Astrocyte (in vitro differentiated cells and primary cell): Measurements from ENCODE around the gene TLL2. TPM values are rescaled to one million over a fixed set of nuclear protein-coding genes. Genes with fewer than 3 reads are reported as not detected.

Experiments used
- DNase-seq: peaks from one replicate; pipeline ENCODE4 v3.0.0-alpha.2; 2010; ENCODE audit warnings: low read depth
- FAIRE-seq: peaks from 2 replicates; lab custom pipeline; 2011; peaks lifted over from hg19 to GRCh38; lab: Jason Lieb, UNC
- H2AFZ ChIP-seq: 2 replicates; pipeline ENCODE4 v1.6.0; 2012; ENCODE audit warnings: low read depth, low read length, inconsistent platforms
- H3K27ac ChIP-seq: 2 replicates; pipeline ENCODE4 v1.5.1; 2011; ENCODE audit warnings: low read depth, low read length, inconsistent platforms
- H3K27me3 ChIP-seq: 2 replicates; pipeline ENCODE4 v1.6.0; 2011; ENCODE audit warnings: low read length, inconsistent platforms; ENCODE audit not compliant: insufficient read depth
- H3K36me3 ChIP-seq: 2 replicates; pipeline ENCODE4 v1.5.1; 2011; ENCODE audit warnings: low read length, inconsistent platforms; ENCODE audit not compliant: insufficient read depth
- H3K4me1 ChIP-seq: 2 replicates; pipeline ENCODE4 v1.5.1; 2011; ENCODE audit warnings: low read length, inconsistent platforms; ENCODE audit not compliant: insufficient read depth
- H3K4me2 ChIP-seq: 2 replicates; pipeline ENCODE4 v1.6.0; 2012; ENCODE audit warnings: low read length, inconsistent platforms
- H3K4me3 ChIP-seq: 2 replicates; pipeline ENCODE4 v1.5.1; 2011; ENCODE audit warnings: low read depth, mild to moderate bottlenecking, low read length, inconsistent platforms; ENCODE audit not compliant: insufficient read depth
- H3K79me2 ChIP-seq: 2 replicates; pipeline ENCODE4 v1.6.0; 2012; ENCODE audit warnings: mild to moderate bottlenecking, low read length, inconsistent platforms; ENCODE audit not compliant: insufficient read depth
- H3K9ac ChIP-seq: 2 replicates; pipeline ENCODE4 v1.6.0; 2012; ENCODE audit warnings: mild to moderate bottlenecking, low read length, inconsistent platforms
- H3K9me3 ChIP-seq: 2 replicates; pipeline ENCODE4 v1.5.1; 2012; ENCODE audit warnings: low read depth, mild to moderate bottlenecking, low read length, inconsistent platforms; ENCODE audit not compliant: insufficient read depth
- H4K20me1 ChIP-seq: 2 replicates; pipeline ENCODE4 v1.6.0; 2012; ENCODE audit warnings: low read length, inconsistent platforms; ENCODE audit not compliant: insufficient read depth
- H3K27ac Mint-ChIP-seq: one replicate; pipeline ENCODE4 v1.8.0; 2021; ENCODE audit warnings: mild to moderate bottlenecking, mixed read lengths; ENCODE audit not compliant: unreplicated experiment
- H3K27me3 Mint-ChIP-seq: one replicate; pipeline ENCODE4 v1.8.0; 2021; ENCODE audit warnings: low read depth, mixed read lengths; ENCODE audit not compliant: unreplicated experiment
- H3K36me3 Mint-ChIP-seq: one replicate; pipeline ENCODE4 v1.8.0; 2021; ENCODE audit warnings: low read depth, mixed read lengths; ENCODE audit not compliant: unreplicated experiment
- H3K4me1 Mint-ChIP-seq: one replicate; pipeline ENCODE4 v1.8.0; 2021; ENCODE audit warnings: low read depth, mixed read lengths; ENCODE audit not compliant: unreplicated experiment
- H3K4me3 Mint-ChIP-seq: one replicate; pipeline ENCODE4 v1.8.0; 2021; ENCODE audit warnings: mild to moderate bottlenecking, moderate library complexity, mixed read lengths; ENCODE audit not compliant: unreplicated experiment
- H3K9me3 Mint-ChIP-seq: one replicate; pipeline ENCODE4 v1.8.0; 2021; ENCODE audit warnings: mild to moderate bottlenecking, mixed read lengths; ENCODE audit not compliant: unreplicated experiment
- CTCF ChIP-seq: IDR thresholded peaks from 2 replicates; pipeline ENCODE4 v1.5.1; 2011; ENCODE audit warnings: low read depth, mild to moderate bottlenecking, inconsistent platforms, low read length, moderate library complexity; ENCODE audit not compliant: insufficient read depth
- EZH2 ChIP-seq: IDR thresholded peaks from 2 replicates; pipeline ENCODE4 v1.6.1; 2012; ENCODE audit warnings: mild to moderate bottlenecking, low read length, inconsistent platforms; ENCODE audit not compliant: insufficient read depth
- total RNA-seq: library from RNA; stranded (reverse); gene quantifications from 2 replicates; pipeline ENCODE4 v1.2.1, GENCODE V29; 2021

The TLL2 gene
- total RNA-seq, 1 donor from 2014 or later = 7.6 TPM

GRCh38 chr10:96352027-96352426 lies 161.7 kb downstream of the TLL2 start:
- Mint-ChIP-seq H3K27ac (no peak overlapping the region), H3K4me3 (no peak overlapping the region), H3K9me3 (peaks cover 6% of the 10 kb centered on the region), H3K36me3 (no peaks in the 10 kb centered on the region), H3K27me3 (peaks cover 13% of the 10 kb centered on the region), H3K4me1 (no peaks in the 10 kb centered on the region)
- H3K9me3 ChIP-seq = no peaks in the 10 kb centered on the region
- H3K79me2 ChIP-seq = no peaks in the 10 kb centered on the region
- FAIRE-seq (no peak), DNase-seq (no peak)
- no peak overlapping the region for H3K9ac ChIP-seq
- no peak overlapping the region for H3K4me2 ChIP-seq
- peaks cover 7% of the 10 kb centered on the region for H3K27me3 ChIP-seq
- H4K20me1 ChIP-seq = no peaks in the 10 kb centered on the region
- TF ChIP-seq CTCF = no peak
- no peak for TF ChIP-seq EZH2
- H3K4me1 ChIP-seq = no peaks in the 10 kb centered on the region
- no peak overlapping the region for H2AFZ ChIP-seq
- H3K27ac ChIP-seq = no peak overlapping the region
- no peaks in the 10 kb centered on the region for H3K36me3 ChIP-seq
- H3K4me3 ChIP-seq = no peak overlapping the region

GRCh38 chr10:96346295-96346694 lies 167.4 kb downstream of the TLL2 start:
- DNase-seq = no peak
- Histone ChIP-seq H3K9ac (no peak overlapping the region), H3K4me1 (no peaks in the 10 kb centered on the region), H3K79me2 (no peaks in the 10 kb centered on the region), H3K36me3 (no peaks in the 10 kb centered on the region), H3K27me3 (peaks cover 6% of the 10 kb centered on the region), H4K20me1 (no peaks in the 10 kb centered on the region), H3K4me2 (no peak overlapping the region), H2AFZ (no peak overlapping the region), H3K4me3 (no peak overlapping the region), H3K9me3 (peaks cover 3% of the 10 kb centered on the region), H3K27ac (no peak overlapping the region)
- Mint-ChIP-seq H3K4me1 (no peaks in the 10 kb centered on the region), H3K27me3 (peaks cover 5% of the 10 kb centered on the region), H3K9me3 (peaks cover 8% of the 10 kb centered on the region), H3K27ac (no peak overlapping the region), H3K4me3 (no peak overlapping the region), H3K36me3 (no peaks in the 10 kb centered on the region)
- TF ChIP-seq CTCF = no peak
- TF ChIP-seq EZH2 = no peak
- no peak for FAIRE-seq

- no peak overlapping the region for H3K27ac ChIP-seq
- Mint-ChIP-seq H3K27me3 (peaks cover 5% of the 10 kb centered on the region), H3K4me1 (no peaks in the 10 kb centered on the region), H3K4me3 (no peak overlapping the region), H3K27ac (no peak overlapping the region), H3K9me3 (peaks cover 8% of the 10 kb centered on the region), H3K36me3 (no peaks in the 10 kb centered on the region)
- TF ChIP-seq CTCF = no peak
- DNase-seq = no peak
- H3K9me3 ChIP-seq = peaks cover 3% of the 10 kb centered on the region
- no peaks in the 10 kb centered on the region for H4K20me1 ChIP-seq
- no peaks in the 10 kb centered on the region for H3K79me2 ChIP-seq
- H3K4me1 ChIP-seq = no peaks in the 10 kb centered on the region
- no peak overlapping the region for H3K9ac ChIP-seq
- no peak for FAIRE-seq
- H2AFZ ChIP-seq = no peak overlapping the region
- peaks cover 2% of the 10 kb centered on the region for H3K27me3 ChIP-seq
- no peak overlapping the region for H3K4me2 ChIP-seq
- no peaks in the 10 kb centered on the region for H3K36me3 ChIP-seq
- no peak overlapping the region for H3K4me3 ChIP-seq
These were observed 168.5 kb downstream of the TLL2 start for GRCh38 chr10:96345222-96345621.
